Stimulated activated CD4-positive, alpha-beta T cell treated with anti-CD3 and anti-CD28 coated beads, Interleukin-1b, Interleukin-23, amount 100 ng/mL, for 48 hours (primary cell): ENCODE data around the gene PVALB.

Experiments used
- DNase-seq: peaks from one replicate; pipeline ENCODE4 v3.0.0-alpha.2; 2020

The PVALB gene

GRCh38 chr22:36846271-36846670, 29.4 kb upstream of the PVALB start:
- no peak for DNase-seq

- no peak for DNase-seq
Measured at GRCh38 chr22:36840106-36840505, 23.3 kb upstream of the PVALB start.

- no peak for DNase-seq
Measured at GRCh38 chr22:36839356-36840073, 22.7 kb upstream of the PVALB start.

DNA sequence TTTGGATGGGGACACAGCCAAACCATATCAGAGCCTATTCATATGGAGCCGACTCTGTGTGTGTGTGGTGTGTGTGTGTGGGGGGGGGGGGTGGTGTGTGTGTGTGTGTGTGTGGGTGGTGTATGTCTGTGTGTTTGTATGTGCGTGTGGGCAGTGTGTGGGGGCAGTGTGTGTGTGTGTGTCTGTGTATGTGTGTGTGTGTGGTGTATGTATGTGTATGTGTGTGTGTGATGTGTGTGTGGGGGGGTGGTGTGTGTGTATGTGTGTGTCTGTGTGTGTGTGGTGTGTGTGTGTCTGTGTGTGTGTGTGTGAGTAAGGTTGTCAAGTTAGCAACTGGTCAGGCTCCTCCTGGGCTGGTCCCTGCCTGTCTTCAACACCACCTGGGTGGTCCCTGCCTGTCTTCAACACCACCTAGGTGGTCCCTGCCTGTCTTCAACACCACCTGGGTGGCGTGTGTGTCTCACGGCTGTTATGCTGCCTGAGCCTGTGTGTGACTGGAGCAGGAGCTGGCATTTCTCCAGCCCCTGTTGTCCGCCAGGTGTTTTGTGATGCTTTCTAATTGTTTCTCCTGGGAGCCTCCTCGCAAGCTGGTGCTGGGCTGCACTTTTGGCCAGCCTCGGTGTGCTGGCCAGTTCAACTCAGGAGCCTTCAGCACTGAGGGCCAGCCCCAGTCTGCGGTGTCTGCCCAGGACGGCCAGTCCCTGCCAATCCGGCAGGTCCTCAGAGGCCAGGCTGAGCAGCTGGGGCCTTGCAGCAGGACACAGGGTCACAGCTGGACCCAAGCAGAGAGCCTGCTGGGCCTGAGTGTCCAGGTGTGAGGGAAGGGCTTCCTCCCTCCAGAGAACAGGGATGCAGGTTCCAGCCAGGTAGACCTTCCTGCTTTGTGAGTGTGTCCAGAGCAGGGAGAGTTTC, 21.5 kb upstream of the PVALB start:
- DNase-seq, result no peak

DNA sequence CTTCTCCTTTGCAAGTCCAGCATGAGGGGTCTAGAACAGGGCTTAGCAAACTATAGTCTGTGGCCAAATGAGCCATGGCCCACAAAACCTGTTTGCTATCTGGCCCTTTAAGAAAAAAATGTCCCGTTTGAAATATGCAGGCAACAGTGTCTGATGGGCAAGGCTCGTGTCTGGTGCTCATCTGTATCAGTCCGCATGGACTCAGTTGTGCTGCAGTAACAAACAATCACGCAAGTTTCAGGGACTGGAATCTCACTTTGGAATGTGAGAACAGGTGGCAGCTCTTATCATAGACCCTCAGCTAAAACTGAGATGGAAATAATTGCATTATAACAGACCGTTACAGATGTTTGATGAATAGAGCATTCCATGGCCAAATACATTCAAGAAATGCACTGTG, 19.1 kb upstream of the PVALB start:
- DNase-seq, result no peak

DNA sequence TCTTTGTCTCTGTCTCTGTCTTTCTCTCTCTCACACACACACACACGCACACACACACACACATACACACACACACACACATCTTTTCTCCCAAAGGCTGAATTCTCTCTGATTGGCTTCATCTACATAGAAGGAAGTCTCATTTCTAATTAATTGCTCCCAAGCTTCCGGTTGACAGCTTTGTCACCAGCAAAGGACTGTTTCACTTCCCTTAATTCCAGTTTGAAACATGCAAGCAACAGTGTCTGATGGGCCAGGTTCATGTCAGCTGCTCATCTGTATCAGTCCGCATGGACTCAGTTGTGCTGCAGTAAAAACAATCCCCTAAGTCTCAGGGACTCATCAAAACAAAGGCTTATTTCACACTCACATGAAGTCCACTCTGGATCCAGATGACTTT, 16.2 kb upstream of the PVALB start:
- no peak for DNase-seq

GRCh38 chr22:36831717-36832116, 14.9 kb upstream of the PVALB start:
- no peak for DNase-seq

- DNase-seq, result no peak
Measured at GRCh38 chr22:36831206-36831605, 14.4 kb upstream of the PVALB start.

GRCh38 chr22:36830601-36831000, 13.8 kb upstream of the PVALB start:
- no peak for DNase-seq

DNA sequence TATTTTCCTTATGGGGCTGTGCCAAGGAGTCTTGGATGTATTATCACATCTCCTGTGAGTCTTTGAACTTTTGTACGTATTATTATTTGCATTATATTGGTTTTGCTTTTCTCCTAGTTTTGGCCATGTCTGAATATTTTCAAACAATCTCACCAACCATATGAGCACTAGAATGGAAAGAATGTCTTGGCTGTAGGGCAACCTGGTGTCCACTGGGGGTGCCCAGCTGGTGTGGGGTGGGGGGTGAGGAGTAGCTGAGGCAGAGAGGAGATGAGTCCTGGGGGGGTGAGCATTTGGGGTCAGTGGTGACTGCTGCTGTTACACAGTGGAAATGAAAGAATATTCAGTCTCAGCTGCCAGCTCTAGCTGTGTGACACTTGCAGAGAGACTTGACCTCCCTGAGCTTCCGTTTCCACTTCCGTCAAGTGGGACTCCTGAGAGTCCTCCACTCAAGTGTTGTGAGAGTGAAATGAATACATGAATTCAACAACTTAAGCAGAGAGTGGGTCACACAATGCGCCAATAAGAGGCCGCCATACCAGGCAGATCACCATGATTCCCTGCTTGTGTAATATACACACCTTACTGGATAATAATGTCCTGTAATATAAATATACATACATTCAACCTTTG, 12.7 kb upstream of the PVALB start:
- DNase-seq, result no peak

DNA sequence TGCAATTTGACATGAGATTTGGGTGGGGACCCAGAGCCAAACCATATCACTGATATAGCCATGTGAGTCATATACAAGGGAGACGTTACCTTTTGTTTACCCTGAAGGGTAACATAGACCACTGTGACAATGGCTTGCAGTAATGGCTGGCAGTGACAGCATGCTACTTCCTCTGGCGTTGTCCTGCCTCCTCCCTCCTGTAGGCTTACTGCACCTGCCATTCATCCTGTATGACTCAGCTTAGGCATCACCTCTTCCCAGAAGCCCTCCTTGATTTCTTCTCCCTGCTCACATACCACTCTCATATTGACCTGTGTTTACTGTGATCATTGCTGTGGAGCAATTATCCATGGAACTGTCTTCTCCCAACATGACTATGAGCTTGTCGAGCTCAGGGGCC, 12.0 kb upstream of the PVALB start:
- DNase-seq, result peak; percentile 10

- DNase-seq, result no peak
Measured at GRCh38 chr22:36826262-36826661, 9.4 kb upstream of the PVALB start.

DNA sequence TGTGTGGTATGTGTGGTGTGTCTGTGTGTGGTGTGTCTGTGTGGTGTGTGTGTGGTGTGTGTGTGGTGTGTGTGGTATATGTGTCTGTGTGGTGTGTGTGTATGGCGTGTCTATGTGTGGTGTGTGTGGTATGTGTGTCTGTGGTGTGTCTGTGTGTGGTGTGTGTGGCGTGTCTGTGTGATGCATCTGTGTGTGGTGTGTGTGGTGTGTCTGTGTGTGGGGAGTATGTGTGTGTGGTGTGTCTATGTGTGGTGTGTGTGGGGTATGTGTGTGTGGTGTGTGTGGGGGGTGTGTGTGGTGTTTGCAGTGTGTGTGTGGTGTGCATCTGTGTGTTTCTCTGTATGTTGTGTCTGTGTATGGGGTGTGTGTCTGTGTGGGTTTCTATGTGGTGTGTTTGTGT, 7.8 kb upstream of the PVALB start:
- DNase-seq, result no peak

- no peak for DNase-seq
Measured at GRCh38 chr22:36823186-36823839, 6.5 kb upstream of the PVALB start.

- DNase-seq, result no peak
Measured at GRCh38 chr22:36822581-36822980, 5.7 kb upstream of the PVALB start.

DNA sequence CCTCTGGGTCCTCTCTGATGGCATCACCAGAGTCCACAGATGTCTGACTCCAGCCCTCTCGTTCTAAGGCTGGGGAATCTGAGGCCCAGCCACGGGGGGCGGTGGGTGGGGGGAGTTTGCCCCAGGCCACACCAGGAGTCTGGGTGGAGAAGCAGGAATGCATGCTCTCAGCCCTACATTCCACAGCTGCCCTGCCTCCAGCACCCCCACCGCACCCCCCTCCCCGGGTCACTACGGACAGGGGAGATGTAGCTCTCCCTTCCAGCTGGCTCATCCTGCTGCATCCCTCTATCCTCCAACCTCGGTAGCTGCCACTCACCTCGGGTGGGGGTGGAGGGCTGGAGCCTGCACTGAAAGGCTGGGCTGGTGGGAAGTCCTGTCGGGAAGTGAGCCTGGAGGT, 2.3 kb upstream of the PVALB start:
- no peak for DNase-seq

- no peak for DNase-seq
Measured at GRCh38 chr22:36818010-36818642, 1.3 kb upstream of the PVALB start.

DNA sequence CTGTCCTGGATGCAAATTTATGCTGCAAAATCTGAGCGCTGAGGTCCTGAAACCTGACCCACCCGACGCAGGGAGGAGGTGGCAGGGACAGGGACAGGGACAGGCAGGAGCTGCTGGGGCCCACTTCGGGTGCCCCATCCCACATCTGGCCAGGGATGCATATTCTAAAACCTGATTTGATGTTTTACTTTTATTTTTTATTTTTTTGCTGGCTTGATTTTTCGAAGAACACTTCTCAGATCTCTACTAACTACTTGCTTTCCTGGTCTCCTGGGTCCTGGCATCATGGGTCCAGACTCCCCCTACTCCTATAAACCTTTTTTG, 652 bp upstream of the PVALB start:
- no peak for DNase-seq

DNA sequence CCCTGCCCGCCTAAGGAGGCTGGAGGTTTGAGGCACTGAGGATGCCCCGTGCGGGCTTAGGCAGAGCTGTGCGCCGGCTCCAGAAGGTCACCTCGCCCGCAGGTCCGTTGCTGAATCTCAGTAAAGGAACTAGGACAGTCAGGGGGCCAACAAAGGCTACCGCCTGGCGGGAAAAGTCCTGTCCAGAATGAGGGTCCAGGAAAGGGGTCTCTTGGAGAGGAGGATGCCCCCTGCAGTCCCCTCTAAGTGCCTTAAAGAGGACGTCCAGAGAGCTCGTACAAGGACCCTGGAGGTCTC, 548 bp downstream of the PVALB start:
- no peak for DNase-seq

GRCh38 chr22:36815558-36816338, 1.1 kb downstream of the PVALB start:
- DNase-seq, result no peak

- DNase-seq, result no peak
Measured at GRCh38 chr22:36814801-36815200, 2.0 kb downstream of the PVALB start.

DNA sequence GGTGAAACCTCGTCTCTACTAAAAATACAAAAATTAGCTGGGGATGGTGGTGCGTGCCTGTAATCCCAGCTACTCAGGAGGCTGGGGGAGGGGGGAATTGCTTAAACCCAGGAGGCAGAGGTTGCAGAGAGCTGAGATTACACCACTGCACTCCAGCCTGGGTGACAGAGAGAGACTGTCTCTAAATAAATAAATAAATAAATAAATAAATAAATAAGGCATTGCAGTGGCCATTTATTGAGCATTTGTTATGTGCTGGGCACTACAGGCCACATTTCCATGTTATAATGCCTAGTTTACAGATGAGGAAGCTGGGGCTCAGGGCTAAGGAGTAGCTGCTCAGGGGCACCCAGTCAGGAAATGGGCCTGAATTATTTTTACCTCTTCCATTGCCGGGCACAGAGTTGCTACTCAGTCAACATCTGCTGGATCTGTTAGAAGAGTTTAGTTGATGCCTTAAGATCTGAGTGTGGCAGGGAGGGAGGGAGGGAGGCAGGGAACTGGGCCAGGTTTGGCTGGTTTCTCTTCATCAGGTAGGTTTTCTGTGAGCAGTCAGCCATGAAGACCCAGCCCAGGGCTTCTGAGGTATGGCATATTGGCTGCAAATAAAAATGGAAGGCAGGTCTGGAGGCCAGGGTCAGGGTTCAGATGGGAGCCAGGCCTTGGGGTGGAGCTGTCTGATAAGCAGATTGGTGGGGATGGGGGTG, 5.6 kb downstream of the PVALB start:
- DNase-seq, result no peak
